GM23248 (cell line): ENCODE measurements around the gene RABEP2. TPM values are rescaled to one million over a fixed set of nuclear protein-coding genes. Genes with fewer than 3 reads are reported as not detected.
"Not testable (repeated sequence)": the region's sequence is repeated elsewhere in the genome, so short reads cannot be mapped to it uniquely, and the experiment has no call there.

Experiments used
- DNase-seq: peaks from one replicate; pipeline ENCODE4 v3.0.0-alpha.2; 2015
- H2AFZ ChIP-seq: fragments of 200-600 bp; sonication (generic); 2 replicates; pipeline ENCODE4 v1.6.1; 2016; ENCODE audit warnings: antibody characterized with exemption
- H3F3A ChIP-seq: fragments of 200-600 bp; sonication (generic); 2 replicates; pipeline ENCODE4 v1.6.1; 2016; ENCODE audit warnings: mild to moderate bottlenecking, antibody characterized with exemption, mixed run types; ENCODE audit not compliant: insufficient read depth
- H3K27ac ChIP-seq: fragments of 200-600 bp; sonication (generic); 2 replicates; pipeline ENCODE4 v1.5.1; 2016; ENCODE audit warnings: mild to moderate bottlenecking
- H3K27me3 ChIP-seq: fragments of 200-600 bp; sonication (generic); replicated peaks from 2 replicates; pipeline ENCODE4 v1.6.1; 2016; ENCODE audit warnings: mild to moderate bottlenecking; ENCODE audit not compliant: insufficient read depth
- H3K36me3 ChIP-seq: fragments of 200-600 bp; sonication (generic); 2 replicates; pipeline ENCODE4 v1.6.1; 2016; ENCODE audit warnings: low read depth, mild to moderate bottlenecking
- H3K4me1 ChIP-seq: fragments of 200-600 bp; sonication (generic); 2 replicates; pipeline ENCODE4 v1.6.1; 2016; ENCODE audit warnings: mild to moderate bottlenecking; ENCODE audit not compliant: insufficient read depth
- H3K4me2 ChIP-seq: fragments of 200-600 bp; sonication (generic); one replicate; pipeline ENCODE4 v1.6.1; 2016; ENCODE audit warnings: mild to moderate bottlenecking; ENCODE audit not compliant: unreplicated experiment
- H3K4me3 ChIP-seq: fragments of 200-600 bp; sonication (generic); 2 replicates; pipeline ENCODE4 v1.5.1; 2016; ENCODE audit warnings: mild to moderate bottlenecking
- H3K79me2 ChIP-seq: fragments of 200-600 bp; sonication (generic); 2 replicates; pipeline ENCODE4 v1.6.1; 2016; ENCODE audit warnings: mild to moderate bottlenecking; ENCODE audit not compliant: insufficient read depth
- H3K9ac ChIP-seq: fragments of 200-600 bp; sonication (generic); 2 replicates; pipeline ENCODE4 v1.6.1; 2016; ENCODE audit warnings: mild to moderate bottlenecking
- H3K9me2 ChIP-seq: fragments of 200-600 bp; sonication (generic); 2 replicates; pipeline ENCODE4 v1.6.1; 2016; ENCODE audit warnings: mixed run types, mild to moderate bottlenecking, moderate library complexity; ENCODE audit not compliant: insufficient read depth
- H3K9me3 ChIP-seq: fragments of 200-600 bp; sonication (generic); one replicate; pipeline ENCODE4 v1.6.1; 2017; ENCODE audit warnings: low read depth
- H4K20me1 ChIP-seq: fragments of 200-600 bp; sonication (generic); 2 replicates; pipeline ENCODE4 v1.6.0; 2016; ENCODE audit not compliant: insufficient read depth
- EZH2 ChIP-seq: fragments of 200-600 bp; sonication (generic); IDR thresholded peaks from 2 replicates; pipeline ENCODE4 v1.6.1; 2018; ENCODE audit warnings: antibody characterized with exemption, mild to moderate bottlenecking; ENCODE audit not compliant: insufficient read depth, poor library complexity, severe bottlenecking
- EZH2phosphoT487 ChIP-seq: fragments of 200-600 bp; sonication (generic); IDR thresholded peaks from 2 replicates; pipeline ENCODE4 v1.6.1; 2018; ENCODE audit warnings: antibody characterized with exemption, moderate library complexity, mild to moderate bottlenecking, low read depth; ENCODE audit not compliant: insufficient read depth
- WGBS, 2 experiments: methylation state at CpG; one replicate each; pipeline ENCODE4 v1.1.6; 2015 to 2017; ENCODE audit warnings: low lambda C conversion rate in 2 of 2, low coverage in 1 of 2; ENCODE audit errors: missing lambda C conversion rate in 2 of 2; 5-methylcytosine and 5-hydroxymethylcytosine counted together
- in situ Hi-C: fragments of 300-500 bp; cut with MboI; formaldehyde crosslinking; loops from 2 replicates; pipeline ENCODE4 v1.15.0; 2020
- polyA plus RNA-seq: library from polyadenylated mRNA; unstranded; fragments of >200 nt; fragmentation: Nextera tagmentation; extraction: Ambion mirVana; gene quantifications from 2 replicates; pipeline ENCODE4 v1.2.1, GENCODE V29; 2016
- total RNA-seq: library from RNA; depleted of rRNA; stranded (reverse); fragments of >200 nt; shearing (Covaris generic); gene quantifications from 2 replicates; pipeline ENCODE4 v1.2.3, GENCODE V29; 2014

The RABEP2 gene
- total and polyA plus RNA-seq, 2 experiments from 2014 or later: 14.0 to 53.4 TPM

DNA sequence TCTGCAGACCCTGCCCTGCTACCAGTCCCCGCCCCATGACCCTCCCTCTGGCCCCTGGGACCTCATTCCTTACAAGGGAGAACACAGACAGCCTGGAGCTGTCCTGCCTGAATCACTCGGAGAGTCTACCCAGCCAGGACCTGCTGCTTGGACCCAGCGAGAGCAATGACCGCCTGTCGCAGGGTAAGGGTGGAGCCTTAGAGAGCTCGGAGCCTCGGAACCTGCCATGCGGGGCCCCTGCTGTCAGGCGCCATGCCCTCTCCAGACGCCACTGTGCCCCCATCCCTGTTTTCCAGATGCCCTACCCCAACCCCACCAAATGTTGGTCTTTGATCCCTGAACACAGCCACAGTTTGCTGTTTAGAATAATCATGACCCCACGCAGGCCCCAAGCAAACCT, 55.8 kb downstream of the RABEP2 start:
- in situ Hi-C loops: no loop called here
- WGBS, 2 experiments: 95 to 96% methylated on average over 11 of the region's 11 CpGs

DNA sequence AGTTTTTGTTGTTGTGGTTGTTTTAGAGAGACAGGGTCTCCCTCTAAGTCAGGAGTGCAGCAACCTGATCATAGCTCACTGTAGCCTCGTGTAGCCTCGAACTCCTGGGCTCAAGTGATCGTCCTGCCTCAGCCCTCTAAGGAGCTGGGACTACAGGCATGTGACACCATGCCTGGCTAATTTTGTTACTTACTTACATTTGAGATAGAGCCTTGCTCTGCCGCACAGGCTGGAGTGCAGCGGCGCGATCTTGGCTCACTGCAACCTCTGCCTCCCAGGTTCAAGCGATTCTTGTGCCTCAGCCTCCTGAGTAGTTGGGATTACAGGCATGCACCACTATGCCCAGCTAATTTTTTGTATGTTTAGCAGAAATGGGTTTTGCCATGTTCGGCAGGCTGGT, 57.4 kb downstream of the RABEP2 start:
- 0 out of 2 replicates have a peak, but pooled peaks cover 10% of the 10 kb centered on the region for H3K4me1 ChIP-seq
- peaks cover 13% of the 10 kb centered on the region; the same call in 1 of the 2 replicates for H3K36me3 ChIP-seq
- in situ Hi-C loops, H3K4me3 ChIP-seq, H2AFZ ChIP-seq, H3K9me3 ChIP-seq, H3K27me3 ChIP-seq, H3K4me2 ChIP-seq, H3K27ac ChIP-seq, H3K9me2 ChIP-seq, H3F3A ChIP-seq, H4K20me1 ChIP-seq, DNase-seq, H3K9ac ChIP-seq: not testable (repeated sequence)
- H3K79me2 ChIP-seq: peaks cover 41% of the 10 kb centered on the region
- WGBS, 2 experiments: 96 to 98% methylated on average over 9 of the region's 9 CpGs

More for the DNA sequence above, 55.8 kb downstream of the RABEP2 start:
- Histone ChIP-seq H3K9me2 (no peaks in the 10 kb centered on the region), H3K36me3 (peaks cover 13% of the 10 kb centered on the region; the same call in 1 of the 2 replicates), H3K27me3 (no peaks in the 10 kb centered on the region), H4K20me1 (no peaks in the 10 kb centered on the region), H3K27ac (no peak overlapping the region), H3K4me2 (no peak overlapping the region), H3K9me3 (no peaks in the 10 kb centered on the region), H3K9ac (no peak overlapping the region), H3K4me3 (no peak overlapping the region), H3K4me1 (0 out of 2 replicates have a peak, but pooled peaks cover 10% of the 10 kb centered on the region), H3K79me2 (peaks cover 26% of the 10 kb centered on the region), H3F3A (no peaks in the 10 kb centered on the region), H2AFZ (no peak overlapping the region)
- TF ChIP-seq EZH2 (no peak), EZH2phosphoT487 (no peak)
- DNase-seq: no peak

DNA sequence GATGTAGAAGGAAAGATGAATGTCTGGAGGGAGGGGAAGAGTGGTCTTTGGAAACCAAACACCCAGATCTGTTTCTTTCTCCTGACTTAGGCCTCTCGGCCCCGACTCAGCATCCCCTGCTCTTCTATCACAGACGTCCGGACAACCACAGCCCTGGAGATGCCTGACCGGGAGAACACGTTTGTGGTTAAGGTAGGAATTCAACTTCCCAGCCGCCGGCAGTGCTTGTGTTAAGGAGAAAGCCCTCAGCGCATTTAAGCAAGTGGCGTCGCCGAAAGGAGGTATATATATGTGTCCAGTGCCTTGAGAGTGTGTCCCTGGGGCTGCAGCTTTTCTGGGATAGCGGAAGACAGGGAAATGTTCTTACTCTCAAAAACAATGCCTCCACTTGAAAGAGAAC, 57.8 kb downstream of the RABEP2 start:
- H3K4me1 ChIP-seq: 0 out of 2 replicates have a peak, but pooled peaks cover 14% of the 10 kb centered on the region
- in situ Hi-C loops: no loop called here
- no peaks in the 10 kb centered on the region for H3K27me3 ChIP-seq
- no peak overlapping the region for H3K4me2 ChIP-seq
- no peak overlapping the region for H3K27ac ChIP-seq
- WGBS, 2 experiments: 91 to 92% methylated on average over 13 of the region's 13 CpGs
- H2AFZ ChIP-seq: no peak overlapping the region
- no peaks in the 10 kb centered on the region for H4K20me1 ChIP-seq
- H3K4me3 ChIP-seq: no peak overlapping the region
- no peak overlapping the region for H3K9ac ChIP-seq
- peaks cover 13% of the 10 kb centered on the region; the same call in 1 of the 2 replicates for H3K36me3 ChIP-seq
- TF ChIP-seq EZH2phosphoT487 (no peak), EZH2 (no peak)
- H3K79me2 ChIP-seq: peaks cover 45% of the 10 kb centered on the region
- no peaks in the 10 kb centered on the region for H3K9me3 ChIP-seq
- no peaks in the 10 kb centered on the region for H3K9me2 ChIP-seq
- DNase-seq: no peak
- no peaks in the 10 kb centered on the region for H3F3A ChIP-seq

DNA sequence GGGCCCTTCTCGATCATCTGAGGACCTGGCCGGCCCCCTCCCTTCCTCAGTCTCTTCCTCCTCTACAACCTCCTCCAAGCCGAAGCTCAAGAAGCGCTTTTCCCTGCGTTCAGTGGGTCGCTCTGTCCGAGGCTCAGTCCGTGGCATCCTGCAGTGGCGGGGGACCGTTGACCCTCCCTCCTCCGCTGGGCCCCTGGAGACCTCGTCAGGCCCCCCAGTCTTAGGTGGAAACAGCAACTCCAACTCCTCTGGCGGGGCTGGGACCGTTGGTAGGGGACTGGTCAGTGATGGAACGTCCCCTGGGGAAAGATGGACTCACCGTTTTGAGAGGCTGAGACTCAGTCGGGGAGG, 58.6 kb downstream of the RABEP2 start:
- Histone ChIP-seq H3F3A (no peaks in the 10 kb centered on the region), H3K27me3 (no peaks in the 10 kb centered on the region), H3K9me2 (no peaks in the 10 kb centered on the region), H3K4me1 (0 out of 2 replicates have a peak, but pooled peaks cover 16% of the 10 kb centered on the region), H3K36me3 (peaks cover 13% of the 10 kb centered on the region; the same call in 1 of the 2 replicates), H3K79me2 (peaks cover 53% of the 10 kb centered on the region), H3K4me2 (no peak overlapping the region), H4K20me1 (no peaks in the 10 kb centered on the region), H3K9ac (no peak overlapping the region), H3K27ac (no peak overlapping the region), H3K4me3 (no peak overlapping the region), H3K9me3 (no peaks in the 10 kb centered on the region), H2AFZ (no peak overlapping the region)
- DNase-seq: no peak
- in situ Hi-C loops: no loop called here
- WGBS, 2 experiments: 89 to 92% methylated on average over 16 to 17 of the region's 17 CpGs
- TF ChIP-seq EZH2phosphoT487: no peak
- no peak for TF ChIP-seq EZH2
